CD4-positive, alpha-beta memory T cell (primary cell): ENCODE results near the gene TBC1D10A. TPM values are rescaled to one million over a fixed set of nuclear protein-coding genes. Genes with fewer than 3 reads are reported as not detected.
A peak's percentile ranks its signal among the peaks of the same experiment; 100 is the strongest.

Experiments
- CTCF ChIA-PET: fragments of 350-600 bp; sonication (Branson Sonifier 250); formaldehyde crosslinking; loops from one replicate; lab custom pipeline; 2021; ENCODE audit warnings: inconsistent platforms; ENCODE audit not compliant: partially characterized antibody; lab: Charles Lee
- POLR2A ChIA-PET: fragments of 350-600 bp; sonication (Branson Sonifier 250); formaldehyde crosslinking; loops from one replicate; lab custom pipeline; 2021; ENCODE audit not compliant: partially characterized antibody; lab: Charles Lee
- DNase-seq, 5 donors: peaks; one replicate each; pipeline versions ENCODE4 v3.0.0 to v3.0.0-alpha.2; 2020 to 2022; ENCODE audit warnings: mixed read lengths in 1 of 5
- H3K27ac ChIP-seq: one replicate; pipeline ENCODE4 v1.7.0; 2013; ENCODE audit warnings: low read depth, low read length
- H3K27me3 ChIP-seq: 2 replicates; pipeline ENCODE4 v1.7.0; 2013; ENCODE audit warnings: mild to moderate bottlenecking, low read length, moderate library complexity; ENCODE audit not compliant: insufficient read depth
- H3K36me3 ChIP-seq: 2 replicates; pipeline ENCODE4 v1.7.0; 2013; ENCODE audit warnings: mild to moderate bottlenecking, low read length, moderate library complexity; ENCODE audit not compliant: insufficient read depth
- H3K4me1 ChIP-seq: 2 replicates; pipeline ENCODE4 v1.7.0; 2013; ENCODE audit warnings: mild to moderate bottlenecking, low read length, moderate library complexity; ENCODE audit not compliant: insufficient read depth
- H3K4me3 ChIP-seq, 2 donors: one replicate each; pipeline ENCODE4 v1.7.0; 2013; ENCODE audit warnings: low read length in 2 of 2, mild to moderate bottlenecking in 1 of 2
- H3K9me3 ChIP-seq, 2 donors: one replicate each; pipeline ENCODE4 v1.7.0; 2013; ENCODE audit warnings: low read length in 2 of 2, control low read depth in 1 of 2; ENCODE audit not compliant: control insufficient read depth in 1 of 2
- H3K27ac Mint-ChIP-seq, 7 donors: one replicate each; pipeline ENCODE4 v1.8.0; 2020 to 2021; ENCODE audit warnings: mixed read lengths in 7 of 7, mild to moderate bottlenecking in 6 of 7, inconsistent platforms in 3 of 7, moderate library complexity in 3 of 7
- H3K27me3 Mint-ChIP-seq, 2 donors: one replicate each; pipeline ENCODE4 v1.8.0; 2020 to 2021; ENCODE audit warnings: mixed read lengths in 2 of 2
- H3K36me3 Mint-ChIP-seq, 2 donors: one replicate each; pipeline ENCODE4 v1.8.0; 2020 to 2021; ENCODE audit warnings: mixed read lengths in 2 of 2, inconsistent platforms in 1 of 2, mild to moderate bottlenecking in 1 of 2
- H3K4me1 Mint-ChIP-seq, 4 donors: one replicate each; pipeline ENCODE4 v1.8.0; 2020 to 2021; ENCODE audit warnings: mixed read lengths in 4 of 4, mild to moderate bottlenecking in 1 of 4
- H3K4me3 Mint-ChIP-seq, 8 donors: one replicate each; pipeline ENCODE4 v1.8.0; 2020 to 2021; ENCODE audit warnings: mixed read lengths in 8 of 8, mild to moderate bottlenecking in 7 of 8, moderate library complexity in 6 of 8, inconsistent platforms in 3 of 8
- H3K9me3 Mint-ChIP-seq, 8 donors: one replicate each; pipeline ENCODE4 v1.8.0; 2020 to 2021; ENCODE audit warnings: mixed read lengths in 8 of 8, mild to moderate bottlenecking in 5 of 8, inconsistent platforms in 3 of 8, moderate library complexity in 1 of 8
- intact Hi-C: fragments of 100-400 bp; cut with micrococcal nuclease; formaldehyde crosslinking; loops from one replicate; pipeline ENCODE4 v1.15.1; 2023
- polyA plus RNA-seq, 2 donors: library from polyadenylated mRNA; unstranded; fragments of 300-500 nt; fragmentation: Illumina TruSeq; gene quantifications; one replicate each; pipeline ENCODE4 v1.2.3, GENCODE V29; 2021
- total RNA-seq, 2 experiments: library from RNA; stranded (reverse); gene quantifications; one replicate each; pipeline ENCODE4 v1.2.3, GENCODE V29; 2021

TBC1D10A gene
- total and polyA plus RNA-seq, 4 experiments from 2014 or later: 60.6 to 76.8 (median 61.9) TPM

DNA sequence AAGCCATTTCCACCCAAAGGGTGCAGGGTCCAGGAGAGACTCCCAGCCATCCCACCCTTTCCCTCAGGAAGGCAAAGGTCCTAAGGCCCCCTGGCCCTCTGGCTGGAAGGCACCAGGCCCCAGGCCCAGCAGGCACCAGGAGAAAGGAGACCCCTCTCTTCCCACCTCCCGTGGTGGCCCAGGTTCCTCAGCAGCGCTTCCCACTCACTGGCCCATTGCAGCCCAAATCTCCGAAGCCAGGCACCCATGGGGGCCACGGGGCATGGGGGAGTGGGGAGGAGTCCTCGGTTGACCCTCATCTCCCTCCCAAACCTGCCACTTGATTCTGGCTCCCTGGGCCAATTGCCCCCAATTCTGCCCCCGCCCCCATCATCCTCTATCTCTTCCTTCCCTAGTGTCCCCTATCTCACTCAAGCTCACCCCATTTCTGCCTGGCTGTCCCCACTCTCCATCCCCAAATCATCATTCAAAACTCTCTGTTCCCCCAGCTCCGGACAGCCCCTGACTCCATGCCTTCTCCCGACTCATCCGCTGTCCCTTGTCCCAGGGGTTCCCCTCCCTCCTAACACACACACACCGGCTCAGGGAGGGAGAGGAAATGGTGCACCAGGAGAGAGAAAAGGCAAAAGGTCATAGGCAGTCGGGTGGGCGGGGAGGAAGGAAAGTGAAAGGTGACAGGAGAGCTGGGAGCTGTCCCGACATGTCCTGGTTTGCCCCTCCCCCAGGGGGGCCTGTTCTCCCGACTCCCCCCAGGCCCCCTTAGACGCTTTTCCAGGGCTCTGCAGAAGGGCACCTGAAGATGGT, 81.4 kb downstream of the TBC1D10A start:
- Histone ChIP-seq H3K9me3 (no peaks in the 10 kb centered on the region), H3K36me3 (no peaks in the 10 kb centered on the region), H3K4me1 (peaks cover 43% of the 10 kb centered on the region), H3K4me3 (peak overlapping the region; percentile 42 to 69), H3K27me3 (no peaks in the 10 kb centered on the region), H3K27ac (peak overlapping the region; percentile 15)
- peak in 1 of 5 donors; percentile 20 for DNase-seq
- no peaks in the 10 kb centered on the region for H3K9me3 Mint-ChIP-seq
- POLR2A ChIA-PET: no interaction called here
- peaks cover 2 to 8% of the 10 kb centered on the region in 2 donors for H3K27me3 Mint-ChIP-seq
- CTCF ChIA-PET: interaction anchor here (1.3 to 1.5 kb wide), 2 partner anchors 10 to 60 kb away, joined by 3 to 6 read pairs; no protein-coding TSS in a partner anchor
- H3K4me3 Mint-ChIP-seq: peak overlapping the region; percentile 78 to 98 (median 88)
- intact Hi-C loops: loop anchor here (5.0 kb wide), 1 partner anchor 48 kb away; no protein-coding TSS in a partner anchor
- H3K4me1 Mint-ChIP-seq: peaks cover 30 to 66% (median 42%) of the 10 kb centered on the region in 4 donors
- peak overlapping the region in 3 of 7 donors; percentile 5 to 86 (median 67) for H3K27ac Mint-ChIP-seq
- H3K36me3 Mint-ChIP-seq: no peaks in the 10 kb centered on the region

DNA sequence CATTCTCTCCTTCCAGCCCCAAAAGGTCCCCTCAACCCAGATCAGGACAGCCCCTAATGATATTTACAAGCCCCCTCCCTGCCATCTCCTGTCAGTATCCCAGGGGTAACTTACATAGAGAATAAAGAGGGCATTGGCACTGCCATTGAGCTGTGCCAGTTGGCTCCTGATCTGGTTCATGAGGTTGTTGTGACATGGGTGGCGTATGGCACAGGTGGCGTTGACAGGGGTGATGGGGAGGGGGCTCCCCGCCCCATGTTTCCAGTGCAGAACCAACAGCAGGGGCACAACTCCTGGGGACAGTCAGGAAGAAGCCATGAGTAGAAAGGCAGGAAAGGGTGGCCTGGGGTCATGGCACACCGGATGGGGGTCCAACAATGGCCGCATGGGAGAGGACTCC, 82.1 kb downstream of the TBC1D10A start:
- H3K4me3 ChIP-seq: no peak overlapping the region
- H3K36me3 ChIP-seq: no peaks in the 10 kb centered on the region
- H3K9me3 ChIP-seq: no peaks in the 10 kb centered on the region
- Mint-ChIP-seq H3K9me3 (no peaks in the 10 kb centered on the region), H3K36me3 (no peaks in the 10 kb centered on the region), H3K27me3 (peaks cover 2 to 8% of the 10 kb centered on the region in 2 donors), H3K4me1 (peaks cover 30 to 61% (median 42%) of the 10 kb centered on the region in 4 donors), H3K4me3 (peak overlapping the region; percentile 23 to 74 (median 68)), H3K27ac (peak overlapping the region in 2 of 7 donors; percentile 37 to 79)
- CTCF ChIA-PET: interaction anchor here (2.0 kb wide), 1 partner anchor 137 kb away, joined by 6 read pairs; no protein-coding TSS in a partner anchor
- no peaks in the 10 kb centered on the region for H3K27me3 ChIP-seq
- peaks cover 43% of the 10 kb centered on the region for H3K4me1 ChIP-seq
- peak in 1 of 5 donors; percentile 19 for DNase-seq
- H3K27ac ChIP-seq: no peak overlapping the region
- intact Hi-C loops: loop anchor here (5.0 kb wide), 1 partner anchor 47 kb away; no protein-coding TSS in a partner anchor
- POLR2A ChIA-PET: no interaction called here

DNA sequence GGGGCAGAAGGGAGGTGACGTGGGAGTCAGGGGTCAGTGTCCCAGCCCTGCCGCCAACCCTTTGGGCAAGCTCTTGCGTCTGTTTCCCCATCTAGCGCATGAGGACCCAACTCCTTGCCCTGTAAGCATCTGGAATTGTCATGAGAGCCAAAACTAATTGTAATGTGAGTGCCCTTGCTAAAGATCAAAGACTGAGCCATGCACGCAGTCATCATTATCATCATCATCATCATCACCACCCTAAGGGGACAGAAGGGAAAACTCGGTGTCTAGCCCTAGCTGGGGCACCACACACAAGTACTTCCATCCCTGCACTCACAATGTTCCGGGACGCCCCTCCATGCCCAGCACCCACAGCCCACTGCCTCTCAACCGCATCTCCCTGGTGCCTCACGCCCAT, 82.7 kb downstream of the TBC1D10A start:
- Histone ChIP-seq H3K9me3 (no peaks in the 10 kb centered on the region), H3K4me3 (no peak overlapping the region), H3K27me3 (no peaks in the 10 kb centered on the region), H3K27ac (no peak overlapping the region), H3K4me1 (peaks cover 43% of the 10 kb centered on the region), H3K36me3 (no peaks in the 10 kb centered on the region)
- H3K4me1 Mint-ChIP-seq: peaks cover 30 to 59% (median 42%) of the 10 kb centered on the region in 4 donors
- H3K36me3 Mint-ChIP-seq: no peaks in the 10 kb centered on the region
- DNase-seq: peak in 1 of 5 donors; percentile 8
- peaks cover 2 to 8% of the 10 kb centered on the region in 2 donors for H3K27me3 Mint-ChIP-seq
- peak overlapping the region in 3 of 7 donors; percentile 9 to 71 (median 10) for H3K27ac Mint-ChIP-seq
- CTCF ChIA-PET: interaction anchor here (2.0 kb wide), 1 partner anchor 136 kb away, joined by 6 read pairs; no protein-coding TSS in a partner anchor
- H3K9me3 Mint-ChIP-seq: no peaks in the 10 kb centered on the region
- intact Hi-C loops: no loop called here
- POLR2A ChIA-PET: no interaction called here
- H3K4me3 Mint-ChIP-seq: peak overlapping the region in 5 of 8 donors; percentile 1 to 73 (median 41)

DNA sequence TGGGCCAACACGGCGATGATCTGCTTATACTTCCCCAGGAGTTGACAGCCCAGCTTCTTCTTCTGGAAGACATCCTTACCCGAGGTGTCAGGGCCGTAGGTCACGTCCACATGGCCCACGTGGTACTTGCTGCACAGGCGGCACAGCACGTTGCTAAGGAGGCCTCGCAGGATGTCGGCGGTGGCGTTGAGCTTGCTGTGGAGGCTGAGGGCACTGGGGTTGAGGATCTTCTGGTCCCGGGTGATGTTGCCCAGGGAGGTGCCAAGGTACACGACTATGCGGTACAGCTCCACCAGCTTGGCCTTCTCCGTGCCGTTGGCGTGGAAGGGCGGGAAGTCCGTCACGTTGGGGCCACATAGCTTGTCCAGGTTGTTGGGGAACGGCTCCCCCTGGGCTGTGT, 83.1 kb downstream of the TBC1D10A start:
- no peaks in the 10 kb centered on the region for H3K9me3 ChIP-seq
- Mint-ChIP-seq H3K27ac (peak overlapping the region in 2 of 7 donors; percentile 31 to 42), H3K9me3 (no peaks in the 10 kb centered on the region), H3K4me3 (peak overlapping the region in 2 of 8 donors; percentile 1 to 73), H3K27me3 (peaks cover 2 to 7% of the 10 kb centered on the region in 2 donors), H3K4me1 (peaks cover 29 to 58% (median 41%) of the 10 kb centered on the region in 4 donors), H3K36me3 (no peaks in the 10 kb centered on the region)
- H3K4me3 ChIP-seq: no peak overlapping the region
- intact Hi-C loops: no loop called here
- H3K27me3 ChIP-seq: no peaks in the 10 kb centered on the region
- H3K36me3 ChIP-seq: no peaks in the 10 kb centered on the region
- ChIA-PET CTCF (interaction anchor here (2.0 kb wide), 1 partner anchor 136 kb away, joined by 6 read pairs; no protein-coding TSS in a partner anchor), POLR2A (interaction anchor here (1.3 kb wide), 1 partner anchor 139 kb away, joined by 3 read pairs; no protein-coding TSS in a partner anchor)
- H3K27ac ChIP-seq: no peak overlapping the region
- peak in 1 of 5 donors; percentile 28 for DNase-seq
- peaks cover 43% of the 10 kb centered on the region for H3K4me1 ChIP-seq

Other genes with a start within 250 kb of the TBC1D10A start
- gene HORMAD2, start 246.5 kb downstream of the TBC1D10A start, total RNA-seq: not detected
- gene HORMAD2, start 246.5 kb downstream of the TBC1D10A start, polyA plus RNA-seq: not detected
- gene LIF, start 80.2 kb downstream of the TBC1D10A start, total RNA-seq: under 1 TPM; 0.26 to 0.58 TPM
- gene LIF, start 80.2 kb downstream of the TBC1D10A start, polyA plus RNA-seq: not detected
- gene OSM, start 60.1 kb downstream of the TBC1D10A start, total RNA-seq: 1 to 10 TPM; 1.1 to 1.6 TPM
- gene OSM, start 60.1 kb downstream of the TBC1D10A start, polyA plus RNA-seq: 100 to 1,000 TPM in 1 of 2 donors, 10 to 100 TPM in 1; 23.7 to 103 TPM
- gene CASTOR1, start 37.4 kb downstream of the TBC1D10A start, total RNA-seq: 10 to 100 TPM; 13.7 to 14.9 TPM
- 10 to 100 TPM; 11.3 to 17.5 TPM for gene CASTOR1, start 37.4 kb downstream of the TBC1D10A start, polyA plus RNA-seq
- gene SF3A1, start 30.0 kb upstream of the TBC1D10A start, total RNA-seq: 100 to 1,000 TPM; 279 to 301 TPM
- gene SF3A1, start 30.0 kb upstream of the TBC1D10A start, polyA plus RNA-seq: 100 to 1,000 TPM in 1 of 2 donors, 10 to 100 TPM in 1; 44.0 to 155 TPM
- gene CCDC157, start 30.1 kb upstream of the TBC1D10A start, total RNA-seq: 1 to 10 TPM; 2.1 to 3.0 TPM
- gene CCDC157, start 30.1 kb upstream of the TBC1D10A start, polyA plus RNA-seq: 1 to 10 TPM in 1 of 2 donors, under 1 TPM in 1; 0.38 to 3.9 TPM
- 1 to 10 TPM; 6.1 to 6.6 TPM for gene RNF215, start 60.5 kb upstream of the TBC1D10A start, total RNA-seq
- gene RNF215, start 60.5 kb upstream of the TBC1D10A start, polyA plus RNA-seq: under 1 TPM; 0.29 to 0.53 TPM
- 1 to 10 TPM; 6.0 to 8.6 TPM for gene SEC14L2, start 70.1 kb upstream of the TBC1D10A start, total RNA-seq
- gene SEC14L2, start 70.1 kb upstream of the TBC1D10A start, polyA plus RNA-seq: 10 to 100 TPM in 1 of 2 donors, 1 to 10 TPM in 1; 9.7 to 13.8 TPM
- 10 to 100 TPM; 13.5 to 15.7 TPM for gene MTFP1, start 98.8 kb upstream of the TBC1D10A start, total RNA-seq
- 10 to 100 TPM; 31.1 to 47.4 TPM for gene MTFP1, start 98.8 kb upstream of the TBC1D10A start, polyA plus RNA-seq
- gene SEC14L3, start 145.1 kb upstream of the TBC1D10A start, total RNA-seq: not detected
- not detected for gene SEC14L3, start 145.1 kb upstream of the TBC1D10A start, polyA plus RNA-seq
- gene SEC14L4, start 178.8 kb upstream of the TBC1D10A start, total RNA-seq: not detected
- gene SEC14L4, start 178.8 kb upstream of the TBC1D10A start, polyA plus RNA-seq: not detected
- not detected for gene SEC14L6, start 219.8 kb upstream of the TBC1D10A start, total RNA-seq
- not detected for gene SEC14L6, start 219.8 kb upstream of the TBC1D10A start, polyA plus RNA-seq
- gene GAL3ST1, start 247.7 kb upstream of the TBC1D10A start, total RNA-seq: 1 to 10 TPM; 1.4 to 2.8 TPM
- under 1 TPM in 1 of 2 donors, not detected in 1; 0.48 TPM for gene GAL3ST1, start 247.7 kb upstream of the TBC1D10A start, polyA plus RNA-seq